ENCODE data around the gene DIAPH3. TPM values are rescaled to one million over a fixed set of nuclear protein-coding genes. Genes with fewer than 3 reads are reported as not detected.
A peak's percentile ranks its signal among the peaks of the same experiment; 100 is the strongest.

The DIAPH3 gene
- total RNA-seq, 1 experiment from 2014 or later, result 33.9 TPM

DNA sequence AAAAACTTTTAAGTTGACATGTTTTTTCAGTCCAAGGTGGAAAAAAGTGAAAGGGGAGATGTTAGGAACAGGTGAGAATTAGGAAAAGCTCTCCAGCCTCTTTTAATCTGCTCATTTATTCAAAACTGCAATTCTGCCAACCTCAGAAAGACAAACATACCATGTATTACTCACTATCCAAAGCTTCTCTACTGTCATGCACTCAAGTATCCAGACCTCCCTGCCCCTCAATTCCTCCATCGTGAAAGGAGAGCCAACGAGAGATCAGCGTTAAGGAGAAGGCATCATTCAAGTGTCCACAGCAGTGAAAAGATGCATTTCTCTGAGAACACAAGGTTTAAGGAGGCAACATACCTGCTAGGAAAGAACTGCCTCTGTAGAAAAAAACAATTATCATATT lies 24.5 kb downstream of the DIAPH3 start:
- H3K4me3 ChIP-seq, result no peak overlapping the region
- H3K4me1 ChIP-seq (replicated peaks), result peaks cover 40% of the 10 kb centered on the region
- DNase-seq (ENCODE audit: low read depth in 1 of 2, low spot score in 2 of 2), result peak in 1 of 2 experiments; percentile 40
- H3K27me3 ChIP-seq (replicated peaks), result no peaks in the 10 kb centered on the region
- H3K9me3 ChIP-seq (replicated peaks), result no peaks in the 10 kb centered on the region
- peaks cover 2% of the 10 kb centered on the region for H3K36me3 ChIP-seq
- no peak overlapping the region; the same call in 1 of the 2 replicates for H3K27ac ChIP-seq

DNA sequence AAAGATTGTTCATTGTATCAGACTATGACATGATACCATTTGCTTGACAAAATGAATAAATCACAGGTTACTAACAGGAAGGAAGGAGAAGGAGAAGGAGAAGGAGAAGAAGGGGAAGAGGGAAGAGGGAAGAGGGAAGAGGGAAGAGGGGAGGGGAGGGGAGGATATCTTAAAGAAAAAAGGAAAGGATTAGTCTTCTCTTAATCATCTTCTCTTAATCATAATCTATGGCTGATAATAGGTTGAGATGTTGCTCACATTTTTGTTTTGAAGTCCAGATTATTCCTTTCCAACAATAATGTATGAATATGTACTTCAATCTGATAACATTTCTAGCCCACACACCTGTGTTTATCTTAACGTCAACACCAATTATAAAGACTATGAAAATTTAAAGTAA lies 25.1 kb downstream of the DIAPH3 start:
- no peaks in the 10 kb centered on the region for H3K27me3 ChIP-seq (replicated peaks)
- H3K4me1 ChIP-seq (replicated peaks), result peaks cover 39% of the 10 kb centered on the region
- no peaks in the 10 kb centered on the region for H3K9me3 ChIP-seq (replicated peaks)
- H3K27ac ChIP-seq, result no peak overlapping the region
- no peak overlapping the region for H3K4me3 ChIP-seq
- no peak for DNase-seq (ENCODE audit: low read depth in 1 of 2, low spot score in 2 of 2)
- H3K36me3 ChIP-seq, result peaks cover 8% of the 10 kb centered on the region

DNA sequence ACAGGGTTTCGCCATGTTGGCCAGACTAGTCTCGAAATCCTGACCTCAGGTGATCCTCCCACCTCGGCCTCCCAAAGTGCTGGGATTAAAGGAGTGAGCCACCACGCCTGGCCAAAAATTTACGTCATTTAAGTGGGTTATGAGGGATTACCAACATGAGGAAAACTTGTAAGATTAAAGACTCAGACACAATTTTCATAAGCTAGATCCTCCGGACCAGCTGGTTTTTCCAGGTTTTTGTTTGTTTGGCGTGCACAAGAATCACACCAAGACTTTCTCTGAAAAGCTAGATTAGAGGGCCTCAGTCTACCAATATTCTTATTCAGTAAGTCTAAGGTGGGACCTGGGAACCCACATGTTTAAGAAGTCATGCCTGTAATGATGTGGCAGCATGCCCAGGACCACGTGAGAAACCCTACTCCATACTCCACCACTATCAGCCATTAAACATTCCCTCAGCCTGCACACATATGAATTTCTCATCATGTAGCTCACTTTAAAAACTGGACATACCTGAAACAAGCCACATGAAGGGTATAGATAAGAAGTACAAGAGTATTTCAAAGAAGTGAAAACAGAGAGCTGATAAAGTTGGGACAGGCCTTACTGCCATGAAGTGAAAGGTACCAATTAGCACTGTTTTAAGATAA lies 25.7 kb downstream of the DIAPH3 start:
- Histone ChIP-seq H3K9me3 (replicated peaks) (no peaks in the 10 kb centered on the region), H3K36me3 (peaks cover 12% of the 10 kb centered on the region), H3K27ac (no peak overlapping the region), H3K27me3 (replicated peaks) (no peaks in the 10 kb centered on the region), H3K4me1 (replicated peaks) (peaks cover 39% of the 10 kb centered on the region), H3K4me3 (no peak overlapping the region)
- DNase-seq (ENCODE audit: low read depth in 1 of 2, low spot score in 2 of 2), result no peak

DNA sequence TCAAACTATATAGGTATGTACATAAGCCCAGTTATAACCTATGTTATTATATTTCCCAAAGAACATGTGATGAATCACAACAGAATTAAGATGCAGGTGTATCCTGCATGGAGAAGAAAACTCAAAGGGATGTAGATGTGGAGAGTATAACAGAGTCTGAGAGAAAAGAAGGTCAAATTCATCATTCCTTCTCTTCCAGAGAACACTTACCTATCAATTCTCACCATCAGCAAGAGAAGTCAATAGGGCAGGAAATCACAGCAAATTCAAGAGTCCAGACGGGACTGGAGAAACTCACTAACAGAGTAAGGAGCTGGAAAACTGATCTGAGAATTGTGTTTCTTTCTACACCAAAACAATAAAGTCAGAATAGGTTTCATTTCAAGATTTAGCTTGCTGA lies 28.4 kb downstream of the DIAPH3 start:
- Histone ChIP-seq H3K36me3 (peaks cover 26% of the 10 kb centered on the region), H3K9me3 (replicated peaks) (no peaks in the 10 kb centered on the region), H3K27me3 (replicated peaks) (no peaks in the 10 kb centered on the region), H3K27ac (peak overlapping the region; percentile 50), H3K4me3 (no peak overlapping the region), H3K4me1 (replicated peaks) (peaks cover 39% of the 10 kb centered on the region)
- DNase-seq (ENCODE audit: low read depth in 1 of 2, low spot score in 2 of 2), result no peak

DNA sequence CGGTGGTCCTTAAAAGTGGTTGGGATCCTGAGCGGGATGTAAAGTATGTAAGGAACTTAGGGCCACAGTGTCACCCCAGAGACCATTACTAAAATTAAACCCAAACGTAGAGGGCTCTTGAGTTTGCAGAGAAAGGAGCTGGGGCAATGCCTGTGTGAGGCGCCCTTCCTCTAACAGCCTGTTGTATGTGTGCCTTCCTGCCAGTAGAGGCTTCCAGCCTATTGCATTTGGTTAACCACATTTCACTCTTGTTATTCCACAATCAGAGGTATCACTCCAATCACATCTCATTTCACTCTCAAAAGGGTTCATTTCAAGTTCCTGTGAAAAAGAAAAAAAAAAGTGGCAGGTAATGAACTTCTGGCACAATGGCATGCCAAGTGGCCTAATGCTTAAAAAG lies 29.4 kb downstream of the DIAPH3 start:
- H3K4me1 ChIP-seq (replicated peaks), result peaks cover 32% of the 10 kb centered on the region
- DNase-seq (ENCODE audit: low read depth in 1 of 2, low spot score in 2 of 2), result no peak
- no peak overlapping the region for H3K27ac ChIP-seq

DNA sequence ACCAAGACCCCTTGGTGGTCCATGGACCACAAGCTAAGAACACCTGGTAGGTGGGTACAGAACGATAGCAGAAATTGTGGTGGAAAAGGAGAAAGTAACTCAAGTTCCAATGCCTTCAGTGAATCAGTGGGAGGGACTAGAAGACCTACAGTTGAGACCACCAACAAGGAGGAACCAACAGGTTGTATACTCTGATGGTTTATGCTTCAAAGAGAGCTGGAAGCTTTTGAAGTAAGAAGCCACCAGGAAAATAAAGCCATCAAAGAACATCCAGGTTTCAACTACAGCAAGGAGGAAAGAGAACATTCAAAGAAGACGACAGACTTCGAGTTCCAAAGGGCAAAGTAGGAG lies 42.4 kb downstream of the DIAPH3 start:
- Histone ChIP-seq H3K4me1 (replicated peaks) (no peaks in the 10 kb centered on the region), H3K9me3 (replicated peaks) (no peaks in the 10 kb centered on the region), H3K27ac (no peak overlapping the region), H3K36me3 (peaks cover 17% of the 10 kb centered on the region), H3K4me3 (no peak overlapping the region), H3K27me3 (replicated peaks) (no peaks in the 10 kb centered on the region)
- DNase-seq (ENCODE audit: low read depth in 1 of 2, low spot score in 2 of 2), result no peak

More for the DNA sequence above, 29.4 kb downstream of the DIAPH3 start:
- Histone ChIP-seq H3K36me3 (peaks cover 34% of the 10 kb centered on the region), H3K27me3 (replicated peaks) (no peaks in the 10 kb centered on the region), H3K4me3 (no peak overlapping the region), H3K9me3 (replicated peaks) (no peaks in the 10 kb centered on the region)

DNA sequence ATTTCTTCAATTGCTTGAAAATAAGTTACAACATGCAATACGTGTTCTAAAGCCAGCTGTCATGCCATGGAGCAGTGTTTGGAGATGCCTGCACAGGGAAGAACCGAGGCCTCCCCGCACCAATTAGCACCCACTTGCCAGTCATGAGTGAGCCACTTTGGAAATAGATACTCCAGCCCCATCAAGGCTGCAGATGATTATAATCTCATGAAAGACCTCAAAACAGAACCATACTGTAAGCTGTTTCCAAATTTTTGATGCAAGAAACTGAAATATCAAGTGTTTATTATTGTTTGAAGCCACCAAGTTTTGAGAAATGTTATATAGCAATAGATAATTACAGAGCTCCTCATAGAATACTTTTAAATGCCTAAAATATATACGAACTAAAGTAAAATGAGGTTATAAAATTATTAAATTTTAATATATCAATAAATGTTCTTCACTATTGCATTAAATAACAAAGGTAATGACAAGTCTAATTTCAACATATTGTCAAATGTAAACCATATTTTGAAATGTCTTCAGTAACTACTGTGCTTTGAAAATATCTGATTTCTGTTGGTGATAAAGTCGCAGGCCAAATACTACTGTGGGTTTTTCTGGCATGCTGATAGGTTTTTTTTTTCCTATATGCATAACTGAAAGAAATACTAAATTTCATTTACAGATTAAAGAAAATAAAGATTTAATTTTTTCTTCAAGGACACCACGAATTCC lies 43.0 kb downstream of the DIAPH3 start:
- Histone ChIP-seq H3K4me1 (replicated peaks) (no peaks in the 10 kb centered on the region), H3K4me3 (no peak overlapping the region), H3K9me3 (replicated peaks) (no peaks in the 10 kb centered on the region), H3K36me3 (peaks cover 22% of the 10 kb centered on the region), H3K27ac (no peak overlapping the region), H3K27me3 (replicated peaks) (no peaks in the 10 kb centered on the region)
- no peak for DNase-seq (ENCODE audit: low read depth in 1 of 2, low spot score in 2 of 2)

DNA sequence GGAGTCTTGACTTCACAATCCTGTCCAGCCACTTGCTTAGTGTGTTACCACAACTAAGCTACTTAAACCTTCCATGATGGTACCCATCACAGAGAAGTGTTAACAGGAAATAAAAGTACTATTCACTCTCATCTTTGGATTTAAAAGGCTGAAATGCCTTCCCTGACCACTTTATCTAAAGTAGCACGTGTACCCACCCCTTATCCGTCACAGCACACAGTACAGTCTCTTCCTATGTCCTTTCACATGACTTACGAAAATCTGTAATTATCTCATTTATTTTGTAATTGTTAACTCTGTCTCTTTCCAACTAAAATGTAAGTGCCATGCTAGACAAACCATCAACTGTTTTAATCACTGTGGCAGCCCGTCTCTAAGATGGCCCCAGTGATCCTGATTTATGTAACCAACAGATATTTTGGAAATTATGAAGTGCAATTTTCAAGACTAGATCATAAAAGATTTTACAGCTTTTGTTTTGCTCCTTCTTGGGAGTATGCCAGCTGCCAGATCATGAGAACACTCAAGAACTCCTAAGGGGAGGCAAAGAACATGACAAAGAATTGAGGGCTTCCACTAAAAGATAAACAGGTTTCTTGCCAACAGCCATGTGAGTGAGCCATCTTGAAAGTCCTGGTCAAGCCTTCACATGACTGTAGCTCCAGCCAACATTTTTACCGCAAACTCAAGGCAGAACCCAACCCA lies 44.9 kb downstream of the DIAPH3 start:
- Histone ChIP-seq H3K4me3 (no peak overlapping the region), H3K27me3 (replicated peaks) (no peaks in the 10 kb centered on the region), H3K9me3 (replicated peaks) (peaks cover 6% of the 10 kb centered on the region; the same call in 1 of the 2 replicates), H3K36me3 (peaks cover 33% of the 10 kb centered on the region), H3K27ac (no peak overlapping the region), H3K4me1 (replicated peaks) (no peaks in the 10 kb centered on the region)
- no peak for DNase-seq (ENCODE audit: low read depth in 1 of 2, low spot score in 2 of 2)

DNA sequence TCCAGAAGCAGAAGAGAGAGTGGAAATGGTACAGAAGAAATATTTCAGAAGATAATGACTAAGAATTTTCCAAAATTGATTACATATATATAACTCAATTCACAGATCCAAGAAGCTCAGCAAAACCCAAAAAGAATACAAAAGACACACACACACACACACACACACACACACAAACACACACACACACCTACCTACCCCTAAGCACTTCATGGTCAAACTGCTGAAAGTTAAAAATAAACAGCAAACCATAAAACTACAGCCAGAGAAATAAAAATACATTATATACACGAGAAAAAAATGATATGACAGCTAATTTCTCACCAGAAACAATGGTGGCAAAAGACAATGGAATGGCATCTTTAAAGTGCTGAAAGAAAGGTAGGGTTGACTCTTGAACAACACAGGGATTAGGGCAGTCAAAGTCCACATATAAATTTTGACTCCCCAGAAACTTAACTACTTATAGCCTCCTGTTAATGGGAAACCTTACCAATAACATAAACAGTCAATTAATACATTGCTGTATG lies 49.2 kb downstream of the DIAPH3 start:
- Histone ChIP-seq H3K27ac (no peak overlapping the region), H3K9me3 (replicated peaks) (peaks cover 6% of the 10 kb centered on the region; the same call in 1 of the 2 replicates), H3K36me3 (peaks cover 48% of the 10 kb centered on the region)

DNA sequence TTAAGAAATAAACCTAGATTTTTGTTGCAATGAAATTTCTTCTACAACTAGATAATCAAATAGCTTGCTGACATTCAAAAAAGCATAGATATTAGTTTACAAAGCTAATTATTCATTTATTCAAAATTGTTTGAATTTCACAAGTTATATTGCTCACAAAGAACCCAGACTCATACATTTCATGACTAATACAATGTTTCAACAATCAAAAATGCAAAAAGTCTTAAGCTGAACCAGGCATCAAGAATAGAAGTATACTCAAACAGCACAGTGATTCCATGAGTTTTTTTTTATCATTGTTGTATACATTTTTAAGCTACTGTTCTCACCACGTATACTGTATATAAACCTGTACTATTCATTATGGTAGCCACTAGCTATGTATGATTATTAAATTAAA lies 51.0 kb downstream of the DIAPH3 start:
- Histone ChIP-seq H3K27me3 (replicated peaks) (no peaks in the 10 kb centered on the region), H3K4me3 (no peak overlapping the region), H3K4me1 (replicated peaks) (no peaks in the 10 kb centered on the region), H3K27ac (no peak overlapping the region), H3K36me3 (peaks cover 59% of the 10 kb centered on the region), H3K9me3 (replicated peaks) (peaks cover 6% of the 10 kb centered on the region; the same call in 1 of the 2 replicates)
- DNase-seq (ENCODE audit: low read depth in 1 of 2, low spot score in 2 of 2), result no peak

More for the DNA sequence above, 49.2 kb downstream of the DIAPH3 start:
- no peaks in the 10 kb centered on the region for H3K27me3 ChIP-seq (replicated peaks)
- H3K4me3 ChIP-seq, result no peak overlapping the region
- no peak for DNase-seq (ENCODE audit: low read depth in 1 of 2, low spot score in 2 of 2)
- H3K4me1 ChIP-seq (replicated peaks), result no peaks in the 10 kb centered on the region

DNA sequence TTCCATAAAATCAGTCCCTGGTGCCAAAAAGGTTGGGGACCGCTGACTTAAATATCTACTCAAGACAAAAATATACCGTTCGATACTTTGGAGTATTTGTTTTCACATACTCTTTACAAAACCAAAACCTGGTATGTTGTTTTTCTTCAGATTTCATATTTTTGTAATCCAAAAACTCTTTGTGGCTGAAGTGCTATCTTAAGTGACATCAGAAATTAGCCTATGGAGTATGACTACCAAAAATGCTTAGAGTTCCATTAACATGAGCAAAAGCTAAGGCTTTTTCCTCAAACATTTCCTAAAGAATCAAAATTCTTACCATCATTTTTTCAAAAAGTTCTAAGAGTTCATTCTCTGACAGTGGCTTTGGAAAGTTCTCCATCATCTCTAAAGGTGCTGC lies 52.0 kb downstream of the DIAPH3 start:
- H3K36me3 ChIP-seq, result peaks cover 67% of the 10 kb centered on the region
- DNase-seq (ENCODE audit: low read depth in 1 of 2, low spot score in 2 of 2), result no peak
- H3K9me3 ChIP-seq (replicated peaks), result peaks cover 6% of the 10 kb centered on the region; the same call in 1 of the 2 replicates
- no peak overlapping the region for H3K27ac ChIP-seq
- H3K4me1 ChIP-seq (replicated peaks), result no peaks in the 10 kb centered on the region
- H3K27me3 ChIP-seq (replicated peaks), result no peaks in the 10 kb centered on the region
- no peak overlapping the region for H3K4me3 ChIP-seq

DNA sequence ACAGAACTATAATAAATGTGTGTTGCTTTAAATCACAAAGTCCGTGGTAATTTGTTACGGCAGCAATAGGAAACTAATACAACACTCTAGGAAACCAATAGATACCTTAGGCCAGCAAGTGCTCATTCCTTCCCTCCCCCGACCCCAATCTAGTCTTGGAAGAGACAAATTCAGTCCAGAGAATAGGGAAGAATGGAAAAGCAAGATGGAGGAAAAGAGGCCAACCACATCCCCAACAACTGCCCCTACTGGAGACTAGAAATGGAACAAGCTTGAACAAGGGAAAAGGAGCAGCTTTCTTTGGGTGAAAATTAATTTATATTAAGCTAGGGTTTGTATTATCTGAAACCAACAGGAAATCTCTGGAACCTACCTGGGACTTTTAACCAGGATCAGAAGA lies 54.4 kb downstream of the DIAPH3 start:
- Histone ChIP-seq H3K27ac (no peak overlapping the region), H3K4me1 (replicated peaks) (no peaks in the 10 kb centered on the region), H3K9me3 (replicated peaks) (0 out of 2 replicates have a peak, but pooled peaks cover under 1% of the 10 kb centered on the region), H3K27me3 (replicated peaks) (no peaks in the 10 kb centered on the region), H3K36me3 (peaks cover 59% of the 10 kb centered on the region), H3K4me3 (no peak overlapping the region)
- no peak for DNase-seq (ENCODE audit: low read depth in 1 of 2, low spot score in 2 of 2)

DNA sequence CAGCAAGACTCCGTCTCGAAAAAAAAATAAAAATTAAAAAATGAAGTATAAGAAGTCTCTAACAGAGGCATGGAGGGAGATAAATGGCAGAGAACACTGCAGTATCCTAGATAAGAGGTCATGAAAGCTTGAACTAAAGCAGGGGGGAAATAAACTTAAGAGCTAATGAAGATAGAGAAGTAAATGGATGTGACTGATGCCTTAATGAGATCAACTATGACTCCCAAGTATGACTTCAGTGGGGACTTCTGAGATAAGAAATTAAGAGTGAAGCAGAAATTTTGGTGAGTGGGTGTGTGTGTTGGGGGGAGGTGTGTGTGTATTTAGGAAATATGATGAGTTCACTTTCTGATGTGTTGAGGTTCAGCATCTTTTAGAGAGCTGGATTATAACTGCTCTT lies 55.1 kb downstream of the DIAPH3 start:
- no peaks in the 10 kb centered on the region for H3K9me3 ChIP-seq (replicated peaks)
- H3K27me3 ChIP-seq (replicated peaks), result no peaks in the 10 kb centered on the region
- DNase-seq (ENCODE audit: low read depth in 1 of 2, low spot score in 2 of 2), result no peak
- H3K4me3 ChIP-seq, result no peak overlapping the region
- H3K27ac ChIP-seq, result no peak overlapping the region
- no peaks in the 10 kb centered on the region for H3K4me1 ChIP-seq (replicated peaks)
- peaks cover 59% of the 10 kb centered on the region for H3K36me3 ChIP-seq

Measured in SJSA1 (cell line).